Measurements from ENCODE around the gene TPRA1.

TPRA1 gene

DNA sequence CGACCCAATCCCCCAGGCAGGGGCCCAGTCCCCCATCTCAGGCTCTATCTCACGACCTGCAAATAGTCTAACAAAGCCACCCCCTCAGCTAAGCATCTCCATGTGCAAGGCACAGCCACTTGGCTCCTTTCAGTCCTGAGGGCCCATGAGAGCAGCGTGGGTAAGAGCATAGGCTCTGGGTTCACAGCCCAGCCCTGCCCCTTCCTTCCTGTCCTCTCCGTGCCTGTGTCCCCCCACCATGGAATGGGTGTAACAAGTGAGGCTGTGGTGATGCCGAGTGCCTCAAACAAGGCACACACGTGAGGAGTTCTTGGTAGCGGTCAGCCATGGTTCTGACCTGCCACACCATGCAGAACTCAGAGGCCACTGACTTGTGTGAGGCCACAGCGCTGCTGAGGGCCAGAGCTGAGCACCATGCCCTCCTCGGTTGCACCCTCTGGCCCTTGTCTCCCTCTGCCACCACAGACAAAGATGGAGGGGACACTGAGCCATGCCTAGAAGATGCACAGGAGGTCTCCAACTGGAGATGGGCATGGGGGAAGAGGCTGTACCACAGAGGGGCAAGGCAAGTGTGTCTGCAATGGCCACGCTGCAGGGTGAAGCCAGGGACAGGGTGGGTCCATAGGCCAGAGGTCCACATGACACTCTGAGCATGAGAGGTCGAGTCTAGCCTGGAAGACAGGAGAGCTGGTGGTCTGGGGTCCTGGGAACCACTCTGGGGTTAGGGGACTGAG, 10.0 kb downstream of the TPRA1 start:
- Histone ChIP-seq H3K9me3 (ENCODE audit: control insufficient read depth, insufficient read depth, low read length) (no peaks in the 10 kb centered on the region), H3K27me3 (ENCODE audit: control insufficient read depth, insufficient read depth, low read length) (no peaks in the 10 kb centered on the region), H3K4me1 (ENCODE audit: control insufficient read depth, insufficient read depth, low read length) (no peaks in the 10 kb centered on the region), H3K36me3 (ENCODE audit: control insufficient read depth, insufficient read depth, low read length) (peaks cover 21% of the 10 kb centered on the region), H3K4me3 (ENCODE audit: low read depth, low read length) (no peak overlapping the region), H3K9ac (ENCODE audit: low read depth, low read length) (no peak overlapping the region)

DNA sequence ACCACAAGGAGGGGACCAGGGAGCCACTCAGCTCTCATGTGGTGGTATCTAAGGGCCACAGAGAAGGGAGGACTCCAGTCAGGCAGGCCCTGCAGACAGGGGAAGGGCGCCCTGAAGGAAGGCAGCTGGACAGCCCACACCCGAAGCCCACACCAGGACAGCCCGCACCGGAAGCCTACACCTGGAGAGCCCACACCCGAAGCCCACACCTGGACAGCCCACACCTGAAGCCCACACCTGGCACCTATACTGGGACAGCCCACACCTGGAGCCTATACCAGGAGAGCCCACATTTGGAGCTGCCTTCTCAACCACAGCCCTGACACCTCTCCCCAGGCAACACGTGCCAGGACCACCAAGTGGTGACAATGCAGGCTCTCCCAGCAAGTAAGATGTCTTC, 11.7 kb downstream of the TPRA1 start:
- Histone ChIP-seq H3K27me3 (ENCODE audit: control insufficient read depth, insufficient read depth, low read length) (no peaks in the 10 kb centered on the region), H3K9me3 (ENCODE audit: control insufficient read depth, insufficient read depth, low read length) (no peaks in the 10 kb centered on the region), H3K9ac (ENCODE audit: low read depth, low read length) (no peak overlapping the region), H3K36me3 (ENCODE audit: control insufficient read depth, insufficient read depth, low read length) (peaks cover 31% of the 10 kb centered on the region), H3K4me3 (ENCODE audit: low read depth, low read length) (no peak overlapping the region), H3K4me1 (ENCODE audit: control insufficient read depth, insufficient read depth, low read length) (no peaks in the 10 kb centered on the region)

DNA sequence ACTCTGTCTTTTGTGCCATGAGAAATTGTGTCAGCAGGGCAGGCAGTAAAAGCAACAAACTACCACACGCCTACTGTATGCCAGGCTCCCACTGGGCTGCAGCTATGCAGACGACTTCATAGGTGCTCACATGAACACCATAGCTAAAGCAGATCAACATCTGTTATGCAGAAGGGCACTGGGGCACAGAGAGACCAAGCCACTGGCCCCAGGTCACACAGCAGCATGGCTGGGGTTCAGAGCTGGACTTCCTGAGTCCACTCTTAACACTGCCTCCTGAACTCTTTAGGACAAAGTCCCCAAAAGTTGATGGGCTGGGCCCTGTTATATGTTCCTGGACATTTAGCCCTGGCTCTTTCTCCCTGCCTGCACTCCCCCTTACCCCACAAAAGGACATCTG, 12.4 kb downstream of the TPRA1 start:
- Histone ChIP-seq H3K9ac (ENCODE audit: low read depth, low read length) (no peak overlapping the region), H3K4me1 (ENCODE audit: control insufficient read depth, insufficient read depth, low read length) (no peaks in the 10 kb centered on the region), H3K9me3 (ENCODE audit: control insufficient read depth, insufficient read depth, low read length) (no peaks in the 10 kb centered on the region), H3K27me3 (ENCODE audit: control insufficient read depth, insufficient read depth, low read length) (no peaks in the 10 kb centered on the region), H3K36me3 (ENCODE audit: control insufficient read depth, insufficient read depth, low read length) (peaks cover 36% of the 10 kb centered on the region), H3K4me3 (ENCODE audit: low read depth, low read length) (no peak overlapping the region)

DNA sequence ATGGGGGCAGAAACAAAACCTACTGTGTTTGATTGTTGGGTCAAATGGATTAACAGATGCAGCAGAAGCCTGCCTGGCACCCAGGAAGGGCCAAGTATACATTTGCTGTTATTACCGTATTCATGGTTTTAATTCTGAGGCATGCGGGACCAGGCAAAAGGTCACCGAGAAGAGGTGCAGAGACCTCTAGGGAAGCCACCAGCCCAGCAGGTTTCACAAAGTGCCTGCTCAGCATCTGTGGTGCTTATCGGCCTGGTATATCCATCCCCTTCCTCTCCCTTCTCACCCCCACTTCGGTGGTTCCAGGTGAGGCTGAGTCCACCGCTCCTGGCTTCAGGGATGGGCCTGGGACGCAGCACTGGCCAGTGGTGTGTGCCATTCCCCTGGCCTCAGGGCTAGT, 13.1 kb downstream of the TPRA1 start:
- no peaks in the 10 kb centered on the region for H3K4me1 ChIP-seq (ENCODE audit: control insufficient read depth, insufficient read depth, low read length)
- H3K27me3 ChIP-seq (ENCODE audit: control insufficient read depth, insufficient read depth, low read length) = no peaks in the 10 kb centered on the region
- no peak overlapping the region for H3K4me3 ChIP-seq (ENCODE audit: low read depth, low read length)
- no peak overlapping the region for H3K9ac ChIP-seq (ENCODE audit: low read depth, low read length)
- no peaks in the 10 kb centered on the region for H3K9me3 ChIP-seq (ENCODE audit: control insufficient read depth, insufficient read depth, low read length)
- peaks cover 39% of the 10 kb centered on the region for H3K36me3 ChIP-seq (ENCODE audit: control insufficient read depth, insufficient read depth, low read length)

DNA sequence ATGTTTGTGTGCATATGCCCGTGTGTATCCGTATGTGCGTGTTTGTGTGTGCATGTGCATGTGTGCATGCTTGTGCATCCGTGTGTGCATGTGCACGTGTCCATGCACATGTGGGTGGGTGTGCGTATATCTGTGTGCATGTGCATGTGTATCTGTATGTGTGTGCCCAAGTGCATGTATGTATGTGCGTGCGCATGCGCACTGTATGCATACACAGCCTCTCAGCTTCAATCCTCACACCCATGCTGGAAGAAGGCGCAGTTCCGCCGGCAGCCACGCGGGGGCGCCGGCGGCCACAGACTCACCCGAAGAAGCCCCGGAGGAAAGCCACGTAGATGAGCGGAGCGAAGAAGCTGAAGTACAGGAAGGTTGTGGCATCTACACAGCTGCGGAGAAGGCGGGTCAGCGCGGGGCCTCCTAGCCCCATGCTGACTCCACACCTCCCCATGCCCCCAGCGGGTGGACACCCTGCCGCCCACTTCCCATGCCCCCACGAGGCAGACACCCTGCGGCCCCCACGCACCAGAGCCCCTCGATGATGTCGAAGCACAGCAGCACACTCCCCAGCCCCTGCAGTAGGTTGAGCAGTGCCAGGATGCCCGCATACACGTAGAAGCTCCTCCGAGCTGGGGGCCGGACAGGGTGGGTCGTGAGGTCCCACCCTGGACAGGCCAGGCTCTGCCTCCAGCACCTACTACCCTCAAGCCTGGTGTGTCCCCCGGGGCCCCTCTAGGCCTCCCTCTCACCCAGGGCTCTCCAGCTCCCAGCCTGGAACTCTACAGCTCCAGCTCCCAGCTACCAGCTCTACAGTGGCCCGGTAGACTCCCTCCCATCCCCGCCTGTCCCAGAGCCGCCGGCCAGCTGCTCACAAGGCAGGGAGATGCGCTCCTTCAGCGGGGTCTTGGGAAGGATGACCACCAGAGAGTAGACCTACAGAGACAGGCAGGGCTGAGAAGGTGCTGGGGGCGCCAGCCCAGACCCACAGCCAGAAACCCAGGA, 15.4 kb downstream of the TPRA1 start:
- no peaks in the 10 kb centered on the region for H3K27me3 ChIP-seq (ENCODE audit: control insufficient read depth, insufficient read depth, low read length)
- H3K9ac ChIP-seq (ENCODE audit: low read depth, low read length) = peak overlapping the region; percentile 12
- no peak overlapping the region for H3K4me3 ChIP-seq (ENCODE audit: low read depth, low read length)
- no peaks in the 10 kb centered on the region for H3K4me1 ChIP-seq (ENCODE audit: control insufficient read depth, insufficient read depth, low read length)
- no peaks in the 10 kb centered on the region for H3K9me3 ChIP-seq (ENCODE audit: control insufficient read depth, insufficient read depth, low read length)
- H3K36me3 ChIP-seq (ENCODE audit: control insufficient read depth, insufficient read depth, low read length) = peaks cover 36% of the 10 kb centered on the region

DNA sequence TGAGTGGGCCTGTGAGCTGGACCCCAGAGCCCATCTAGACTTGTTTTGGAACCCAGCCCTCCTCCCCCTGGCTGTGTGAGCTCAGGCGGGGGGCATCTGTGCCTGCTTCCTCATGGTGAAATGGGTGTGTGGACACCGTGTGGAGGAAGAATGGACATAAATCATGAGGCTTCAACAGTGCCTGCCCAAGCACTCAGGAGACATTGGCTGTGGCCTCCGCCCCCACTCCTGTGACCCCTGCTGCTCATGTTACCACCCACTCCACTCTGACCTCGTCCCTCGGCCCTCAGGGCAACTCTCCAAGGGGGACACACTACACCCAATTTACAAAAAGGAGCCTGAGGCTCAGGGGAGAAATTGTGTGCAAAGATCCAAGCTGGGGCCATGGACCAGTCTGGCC, 16.6 kb downstream of the TPRA1 start:
- H3K27me3 ChIP-seq (ENCODE audit: control insufficient read depth, insufficient read depth, low read length) = no peaks in the 10 kb centered on the region
- H3K4me1 ChIP-seq (ENCODE audit: control insufficient read depth, insufficient read depth, low read length) = no peaks in the 10 kb centered on the region
- H3K36me3 ChIP-seq (ENCODE audit: control insufficient read depth, insufficient read depth, low read length) = peaks cover 33% of the 10 kb centered on the region
- H3K9me3 ChIP-seq (ENCODE audit: control insufficient read depth, insufficient read depth, low read length) = no peaks in the 10 kb centered on the region
- no peak overlapping the region for H3K4me3 ChIP-seq (ENCODE audit: low read depth, low read length)
- no peak overlapping the region for H3K9ac ChIP-seq (ENCODE audit: low read depth, low read length)

DNA sequence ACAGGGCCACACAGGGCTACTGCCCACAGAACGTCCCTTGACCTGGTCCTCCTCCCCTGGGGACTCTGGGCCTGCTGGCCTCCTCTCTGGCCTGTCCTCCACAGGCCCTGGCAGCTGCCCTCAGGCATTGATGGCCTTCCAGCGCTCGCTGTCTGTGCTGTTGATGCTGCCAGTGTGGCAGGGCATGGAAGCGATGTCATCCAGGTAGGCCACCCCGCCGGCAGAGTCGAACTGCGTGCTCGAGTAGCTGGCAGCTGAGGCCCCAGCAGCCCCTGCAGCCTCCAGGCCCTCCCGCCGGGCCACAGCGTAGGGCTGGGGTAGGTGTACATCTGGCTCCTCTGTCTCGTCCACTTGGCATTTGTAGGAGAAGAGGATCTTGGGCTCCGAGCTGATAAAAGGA, 17.1 kb downstream of the TPRA1 start:
- no peak overlapping the region for H3K9ac ChIP-seq (ENCODE audit: low read depth, low read length)
- no peaks in the 10 kb centered on the region for H3K4me1 ChIP-seq (ENCODE audit: control insufficient read depth, insufficient read depth, low read length)
- no peaks in the 10 kb centered on the region for H3K27me3 ChIP-seq (ENCODE audit: control insufficient read depth, insufficient read depth, low read length)
- H3K9me3 ChIP-seq (ENCODE audit: control insufficient read depth, insufficient read depth, low read length) = no peaks in the 10 kb centered on the region
- no peak overlapping the region for H3K4me3 ChIP-seq (ENCODE audit: low read depth, low read length)
- H3K36me3 ChIP-seq (ENCODE audit: control insufficient read depth, insufficient read depth, low read length) = peaks cover 35% of the 10 kb centered on the region

DNA sequence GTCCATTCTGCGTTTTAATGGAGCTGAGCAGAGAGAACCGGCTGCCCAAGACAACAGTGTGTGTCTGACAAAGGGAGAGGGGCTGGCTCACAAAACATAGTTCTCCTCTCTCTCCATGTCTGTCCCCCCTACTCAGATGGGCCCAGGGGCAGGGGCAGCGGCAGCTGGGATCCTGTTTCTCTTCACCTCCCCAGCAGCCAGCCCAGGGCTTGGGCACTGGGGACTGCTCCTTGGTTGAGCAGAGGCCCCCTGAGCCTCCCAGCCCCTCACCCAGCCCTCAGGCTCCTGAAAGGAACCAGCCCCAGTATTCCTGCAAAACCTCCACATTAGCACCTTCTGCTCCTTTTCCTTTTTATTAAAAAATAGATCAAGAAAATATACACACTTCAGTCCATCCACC, 17.8 kb downstream of the TPRA1 start:
- peaks cover 31% of the 10 kb centered on the region for H3K36me3 ChIP-seq (ENCODE audit: control insufficient read depth, insufficient read depth, low read length)
- no peaks in the 10 kb centered on the region for H3K9me3 ChIP-seq (ENCODE audit: control insufficient read depth, insufficient read depth, low read length)
- no peaks in the 10 kb centered on the region for H3K4me1 ChIP-seq (ENCODE audit: control insufficient read depth, insufficient read depth, low read length)
- H3K27me3 ChIP-seq (ENCODE audit: control insufficient read depth, insufficient read depth, low read length) = no peaks in the 10 kb centered on the region
- no peak overlapping the region for H3K4me3 ChIP-seq (ENCODE audit: low read depth, low read length)
- no peak overlapping the region for H3K9ac ChIP-seq (ENCODE audit: low read depth, low read length)

DNA sequence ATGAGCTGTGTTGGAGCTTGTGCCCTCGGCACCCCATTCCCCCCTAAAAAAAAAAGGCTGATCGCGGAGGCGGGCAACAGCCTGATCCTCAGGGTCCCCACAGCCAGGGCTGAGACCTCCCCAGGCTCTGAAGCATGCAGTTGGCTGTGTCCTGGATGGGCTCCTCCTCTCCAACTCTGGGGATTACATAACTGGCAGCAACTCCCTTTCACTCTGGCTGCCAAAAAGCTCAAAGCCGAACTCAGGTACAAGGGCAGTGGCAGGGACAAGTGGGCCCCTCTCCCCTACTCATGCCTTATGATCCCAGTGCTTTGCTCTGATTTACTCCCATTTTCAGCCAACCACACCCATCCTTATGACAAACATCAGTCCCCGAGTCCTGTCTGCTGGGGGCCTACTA, 18.3 kb downstream of the TPRA1 start:
- Histone ChIP-seq H3K9me3 (ENCODE audit: control insufficient read depth, insufficient read depth, low read length) (no peaks in the 10 kb centered on the region), H3K4me1 (ENCODE audit: control insufficient read depth, insufficient read depth, low read length) (no peaks in the 10 kb centered on the region), H3K4me3 (ENCODE audit: low read depth, low read length) (no peak overlapping the region), H3K9ac (ENCODE audit: low read depth, low read length) (no peak overlapping the region), H3K27me3 (ENCODE audit: control insufficient read depth, insufficient read depth, low read length) (no peaks in the 10 kb centered on the region), H3K36me3 (ENCODE audit: control insufficient read depth, insufficient read depth, low read length) (peaks cover 28% of the 10 kb centered on the region)

DNA sequence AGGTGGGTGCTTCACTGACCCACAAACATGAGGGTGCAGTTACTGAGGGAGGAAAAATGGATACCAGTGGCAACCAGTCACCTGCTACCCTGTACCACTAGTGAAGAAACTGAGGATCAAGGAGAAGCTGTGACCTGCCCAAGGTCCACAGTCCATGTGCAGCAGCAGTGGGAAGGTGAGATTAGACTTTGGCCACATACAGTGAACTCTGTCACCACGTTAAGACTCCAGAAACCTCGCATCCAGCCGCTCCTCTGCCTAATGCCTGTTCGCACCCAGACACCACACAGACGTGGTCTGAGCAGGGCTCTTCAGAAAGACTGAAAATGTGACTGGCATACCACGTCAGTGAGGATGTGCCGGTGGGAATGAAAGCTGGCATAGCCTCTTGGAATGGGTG, 20.0 kb downstream of the TPRA1 start:
- Histone ChIP-seq H3K4me1 (ENCODE audit: control insufficient read depth, insufficient read depth, low read length) (no peaks in the 10 kb centered on the region), H3K27me3 (ENCODE audit: control insufficient read depth, insufficient read depth, low read length) (no peaks in the 10 kb centered on the region), H3K36me3 (ENCODE audit: control insufficient read depth, insufficient read depth, low read length) (peaks cover 21% of the 10 kb centered on the region), H3K4me3 (ENCODE audit: low read depth, low read length) (no peak overlapping the region), H3K9me3 (ENCODE audit: control insufficient read depth, insufficient read depth, low read length) (no peaks in the 10 kb centered on the region), H3K9ac (ENCODE audit: low read depth, low read length) (no peak overlapping the region)

DNA sequence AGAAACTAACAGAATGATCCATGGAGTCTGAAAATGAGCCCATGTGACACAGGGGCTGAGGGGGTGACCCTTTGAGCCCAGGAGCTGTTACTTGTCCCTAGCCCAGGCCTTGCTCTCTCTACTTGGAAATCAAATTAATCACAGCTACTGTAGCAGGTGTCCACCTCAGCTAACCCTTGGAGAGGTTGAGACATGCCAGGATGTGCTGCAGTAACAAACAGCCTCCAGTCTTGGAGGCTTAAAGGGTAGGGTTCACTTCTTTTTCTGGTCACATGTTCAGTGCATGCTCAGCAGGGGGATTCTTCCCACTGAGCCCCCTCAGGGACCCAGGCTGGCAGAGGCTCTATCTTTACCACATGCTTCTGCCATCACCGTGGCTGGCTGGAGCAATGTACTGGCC, 21.4 kb downstream of the TPRA1 start:
- no peak overlapping the region for H3K4me3 ChIP-seq (ENCODE audit: low read depth, low read length)
- H3K9me3 ChIP-seq (ENCODE audit: control insufficient read depth, insufficient read depth, low read length) = no peaks in the 10 kb centered on the region
- no peaks in the 10 kb centered on the region for H3K4me1 ChIP-seq (ENCODE audit: control insufficient read depth, insufficient read depth, low read length)
- H3K36me3 ChIP-seq (ENCODE audit: control insufficient read depth, insufficient read depth, low read length) = peaks cover 14% of the 10 kb centered on the region
- H3K27me3 ChIP-seq (ENCODE audit: control insufficient read depth, insufficient read depth, low read length) = no peaks in the 10 kb centered on the region
- no peak overlapping the region for H3K9ac ChIP-seq (ENCODE audit: low read depth, low read length)

DNA sequence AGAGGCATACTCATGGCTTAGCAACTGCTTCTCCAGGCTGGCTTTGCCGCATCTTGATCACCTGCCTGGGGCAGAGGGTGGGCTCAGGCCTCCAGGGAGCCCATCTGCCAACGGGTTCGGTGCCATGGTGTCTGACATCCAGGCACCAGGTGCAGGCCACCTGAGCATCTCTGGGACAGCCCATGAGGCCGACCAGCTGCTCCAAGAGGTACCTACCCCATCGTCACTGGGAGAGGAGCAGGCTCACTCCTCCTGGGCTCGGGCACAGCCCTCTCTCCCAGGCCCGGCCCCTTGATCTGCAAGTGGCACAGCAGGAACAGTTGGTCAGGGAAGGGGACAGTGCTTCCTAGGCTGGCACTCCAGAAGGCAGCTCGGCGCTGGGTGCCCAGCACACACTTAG, 21.9 kb downstream of the TPRA1 start:
- Histone ChIP-seq H3K4me3 (ENCODE audit: low read depth, low read length) (no peak overlapping the region), H3K36me3 (ENCODE audit: control insufficient read depth, insufficient read depth, low read length) (peaks cover 10% of the 10 kb centered on the region), H3K4me1 (ENCODE audit: control insufficient read depth, insufficient read depth, low read length) (no peaks in the 10 kb centered on the region), H3K27me3 (ENCODE audit: control insufficient read depth, insufficient read depth, low read length) (no peaks in the 10 kb centered on the region), H3K9ac (ENCODE audit: low read depth, low read length) (no peak overlapping the region), H3K9me3 (ENCODE audit: control insufficient read depth, insufficient read depth, low read length) (no peaks in the 10 kb centered on the region)

All from iPS-15b (cell line).